ENCODE results near the gene FAM171A1. TPM values are rescaled to one million over a fixed set of nuclear protein-coding genes. Genes with fewer than 3 reads are reported as not detected.
"Not testable (repeated sequence)": the region's sequence is repeated elsewhere in the genome, so short reads cannot be mapped to it uniquely, and the experiment has no call there.

Gene FAM171A1
- total and polyA plus RNA-seq, 2 donors (not counting 1 experiment from before 2014, with no cell fraction given): 8.8 to 10.3 TPM

- H3K36me3 ChIP-seq (ENCODE audit: control insufficient read depth, insufficient read depth, low read length): no peaks in the 10 kb centered on the region
- DNase-seq (ENCODE audit: low read depth in 2 of 2): no peak
- no peak overlapping the region for H3K27ac ChIP-seq (ENCODE audit: insufficient read depth, low read length)
- no peaks in the 10 kb centered on the region for H3K4me1 ChIP-seq (ENCODE audit: control insufficient read depth, extremely low read depth, insufficient read depth, low read length)
- no peak for TF ChIP-seq CTCF (conservative IDR thresholded peaks at IDR 0.05 in 1 of 2, IDR thresholded peaks at IDR 0.05 in 1 of 2; ENCODE audit: low read depth in 1 of 2, low read length in 2 of 2)
- no peak for TF ChIP-seq EZH2 (IDR thresholded peaks at IDR 0.05; ENCODE audit: low read length, missing control alignments)
- no peaks in the 10 kb centered on the region for H3K9me3 ChIP-seq (ENCODE audit: control insufficient read depth, insufficient read depth, low read depth, low read length)
- no peaks in the 10 kb centered on the region for H4K20me1 ChIP-seq (ENCODE audit: control insufficient read depth, extremely low read depth, insufficient read depth, low read length)
- no peak overlapping the region for H3K4me3 ChIP-seq (replicated peaks in 1 of 4; ENCODE audit: control extremely low read depth in 1 of 4, insufficient read depth in 1 of 4, low read depth in 3 of 4, low read length in 4 of 4)
- H3K27me3 ChIP-seq (ENCODE audit: control insufficient read depth, insufficient read depth, low read length): no peaks in the 10 kb centered on the region
- no peak overlapping the region for H2AFZ ChIP-seq (ENCODE audit: low read length)
- no peak overlapping the region for H3K9ac ChIP-seq (ENCODE audit: insufficient read depth, low read length)
- no peak overlapping the region for H3K4me2 ChIP-seq (ENCODE audit: extremely low read depth, insufficient read depth, low read length)
- peaks cover 3% of the 10 kb centered on the region for H3K79me2 ChIP-seq (ENCODE audit: control insufficient read depth, insufficient read depth, low read length)
Measured at GRCh38 chr10:15342970-15343369, 28.1 kb downstream of the FAM171A1 start.

GRCh38 chr10:15341502-15342128 is 29.5 kb downstream of the FAM171A1 start:
- no peak overlapping the region for H3K4me2 ChIP-seq (ENCODE audit: extremely low read depth, insufficient read depth, low read length)
- no peak overlapping the region for H3K4me3 ChIP-seq (replicated peaks in 1 of 4; ENCODE audit: control extremely low read depth in 1 of 4, insufficient read depth in 1 of 4, low read depth in 3 of 4, low read length in 4 of 4)
- H3K9ac ChIP-seq (ENCODE audit: insufficient read depth, low read length): no peak overlapping the region
- no peak overlapping the region for H2AFZ ChIP-seq (ENCODE audit: low read length)
- TF ChIP-seq CTCF (conservative IDR thresholded peaks at IDR 0.05 in 1 of 2, IDR thresholded peaks at IDR 0.05 in 1 of 2; ENCODE audit: low read depth in 1 of 2, low read length in 2 of 2) (no peak), EZH2 (IDR thresholded peaks at IDR 0.05; ENCODE audit: low read length, missing control alignments) (no peak)
- H3K27me3 ChIP-seq (ENCODE audit: control insufficient read depth, insufficient read depth, low read length): no peaks in the 10 kb centered on the region
- H3K36me3 ChIP-seq (ENCODE audit: control insufficient read depth, insufficient read depth, low read length): no peaks in the 10 kb centered on the region
- no peaks in the 10 kb centered on the region for H3K9me3 ChIP-seq (ENCODE audit: control insufficient read depth, insufficient read depth, low read depth, low read length)
- no peaks in the 10 kb centered on the region for H4K20me1 ChIP-seq (ENCODE audit: control insufficient read depth, extremely low read depth, insufficient read depth, low read length)
- peaks cover 3% of the 10 kb centered on the region for H3K79me2 ChIP-seq (ENCODE audit: control insufficient read depth, insufficient read depth, low read length)
- DNase-seq (ENCODE audit: low read depth in 2 of 2): no peak
- H3K4me1 ChIP-seq (ENCODE audit: control insufficient read depth, extremely low read depth, insufficient read depth, low read length): no peaks in the 10 kb centered on the region
- no peak overlapping the region for H3K27ac ChIP-seq (ENCODE audit: insufficient read depth, low read length)

- TF ChIP-seq EZH2 (IDR thresholded peaks at IDR 0.05; ENCODE audit: low read length, missing control alignments) (no peak), CTCF (conservative IDR thresholded peaks at IDR 0.05 in 1 of 2, IDR thresholded peaks at IDR 0.05 in 1 of 2; ENCODE audit: low read depth in 1 of 2, low read length in 2 of 2) (no peak)
- Histone ChIP-seq H3K27ac (ENCODE audit: insufficient read depth, low read length) (no peak overlapping the region), H3K27me3 (ENCODE audit: control insufficient read depth, insufficient read depth, low read length) (no peaks in the 10 kb centered on the region), H3K36me3 (ENCODE audit: control insufficient read depth, insufficient read depth, low read length) (no peaks in the 10 kb centered on the region), H3K4me2 (ENCODE audit: extremely low read depth, insufficient read depth, low read length) (no peak overlapping the region), H3K4me1 (ENCODE audit: control insufficient read depth, extremely low read depth, insufficient read depth, low read length) (peaks cover 2% of the 10 kb centered on the region), H2AFZ (ENCODE audit: low read length) (no peak overlapping the region), H3K9me3 (ENCODE audit: control insufficient read depth, insufficient read depth, low read depth, low read length) (no peaks in the 10 kb centered on the region), H4K20me1 (ENCODE audit: control insufficient read depth, extremely low read depth, insufficient read depth, low read length) (no peaks in the 10 kb centered on the region), H3K79me2 (ENCODE audit: control insufficient read depth, insufficient read depth, low read length) (peaks cover 3% of the 10 kb centered on the region), H3K9ac (ENCODE audit: insufficient read depth, low read length) (no peak overlapping the region), H3K4me3 (replicated peaks in 1 of 4; ENCODE audit: control extremely low read depth in 1 of 4, insufficient read depth in 1 of 4, low read depth in 3 of 4, low read length in 4 of 4) (no peak overlapping the region)
- peak in 1 of 2 donors; percentile 26 for DNase-seq (ENCODE audit: low read depth in 2 of 2)
Measured at GRCh38 chr10:15339892-15340291, 31.2 kb downstream of the FAM171A1 start.

- H3K4me3 ChIP-seq (replicated peaks in 1 of 4; ENCODE audit: control extremely low read depth in 1 of 4, insufficient read depth in 1 of 4, low read depth in 3 of 4, low read length in 4 of 4); H3K79me2 ChIP-seq (ENCODE audit: control insufficient read depth, insufficient read depth, low read length); H3K27me3 ChIP-seq (ENCODE audit: control insufficient read depth, insufficient read depth, low read length); H3K27ac ChIP-seq (ENCODE audit: insufficient read depth, low read length); H3K36me3 ChIP-seq (ENCODE audit: control insufficient read depth, insufficient read depth, low read length); DNase-seq (ENCODE audit: low read depth in 2 of 2); H4K20me1 ChIP-seq (ENCODE audit: control insufficient read depth, extremely low read depth, insufficient read depth, low read length); H3K4me2 ChIP-seq (ENCODE audit: extremely low read depth, insufficient read depth, low read length); H2AFZ ChIP-seq (ENCODE audit: low read length); H3K9me3 ChIP-seq (ENCODE audit: control insufficient read depth, insufficient read depth, low read depth, low read length); H3K9ac ChIP-seq (ENCODE audit: insufficient read depth, low read length): not testable (repeated sequence)
- peaks cover 13% of the 10 kb centered on the region for H3K4me1 ChIP-seq (ENCODE audit: control insufficient read depth, extremely low read depth, insufficient read depth, low read length)
Measured at GRCh38 chr10:15337441-15337923, 33.6 kb downstream of the FAM171A1 start.

Data from fibroblast of lung (primary cell).